T1000 (cell line): ENCODE data around the gene PRMT7.

Experiments
- DNase-seq: peaks from one replicate; lab custom pipeline; 2025; ENCODE audit warnings: mixed read lengths; lab: John Stamatoyannopoulos, UW

PRMT7 gene

DNA sequence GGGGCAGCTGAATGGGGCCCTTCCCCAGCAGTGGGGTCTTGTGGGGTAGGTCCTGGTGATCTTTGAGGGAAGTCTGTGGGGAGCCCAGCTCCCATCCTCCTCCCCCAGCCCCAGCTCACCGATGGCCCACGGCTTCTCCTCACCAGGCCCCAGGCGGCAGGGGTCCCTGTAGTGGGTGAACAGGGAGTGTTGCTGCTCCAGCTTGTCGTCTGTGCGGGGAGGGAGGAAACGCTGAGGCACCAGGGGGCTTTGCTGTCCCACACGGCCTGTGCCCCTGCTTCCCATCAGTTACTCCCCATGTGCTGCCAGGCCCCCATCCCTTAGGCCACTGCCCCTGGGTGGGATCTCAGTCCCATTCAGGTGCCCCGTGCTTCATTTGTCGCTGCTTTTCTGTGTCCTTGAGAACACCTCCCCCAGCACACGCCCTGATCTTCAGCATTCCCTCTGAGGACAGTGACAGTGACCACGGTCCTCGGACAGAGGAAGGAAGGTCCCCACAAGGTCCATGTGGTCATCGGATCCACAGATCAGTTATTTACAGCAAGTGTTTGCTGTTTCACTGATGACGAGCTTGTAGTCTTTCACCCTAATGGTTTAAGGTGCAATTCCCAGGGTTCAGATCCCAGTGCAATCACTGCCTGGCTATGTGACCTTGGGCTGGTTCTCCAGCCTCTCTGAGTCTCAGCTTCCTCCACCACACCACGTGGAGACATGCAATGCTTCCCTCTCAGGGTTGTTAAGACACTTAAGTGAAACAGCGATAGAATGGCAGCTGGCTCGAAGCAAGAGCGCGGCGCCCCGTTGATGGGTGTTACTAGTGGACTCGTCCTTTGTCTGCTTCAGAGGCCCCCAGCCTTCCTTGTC, 53.1 kb downstream of the PRMT7 start:
- no peak for DNase-seq

DNA sequence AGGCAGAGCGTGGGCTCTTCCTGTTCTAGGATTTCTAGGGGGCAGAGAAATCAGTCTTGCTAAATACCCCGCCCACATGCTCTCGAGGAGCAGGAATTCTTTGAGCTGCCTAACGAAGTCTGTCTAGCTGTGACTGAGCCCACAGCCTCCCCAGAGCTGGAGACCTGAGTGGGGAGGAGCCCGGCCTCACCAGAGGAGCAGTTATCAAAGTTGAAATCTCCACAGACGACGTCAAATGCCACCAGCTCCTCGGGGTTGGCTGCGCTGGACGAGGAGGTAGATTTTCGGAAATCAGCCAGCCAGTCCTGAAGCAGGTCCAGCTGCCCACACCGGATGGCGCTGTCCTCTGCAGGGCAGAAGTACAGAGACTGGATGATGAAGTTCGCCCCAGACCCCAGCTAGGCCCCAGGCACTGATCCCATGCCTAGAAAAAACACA, 53.8 kb downstream of the PRMT7 start:
- DNase-seq = no peak

DNA sequence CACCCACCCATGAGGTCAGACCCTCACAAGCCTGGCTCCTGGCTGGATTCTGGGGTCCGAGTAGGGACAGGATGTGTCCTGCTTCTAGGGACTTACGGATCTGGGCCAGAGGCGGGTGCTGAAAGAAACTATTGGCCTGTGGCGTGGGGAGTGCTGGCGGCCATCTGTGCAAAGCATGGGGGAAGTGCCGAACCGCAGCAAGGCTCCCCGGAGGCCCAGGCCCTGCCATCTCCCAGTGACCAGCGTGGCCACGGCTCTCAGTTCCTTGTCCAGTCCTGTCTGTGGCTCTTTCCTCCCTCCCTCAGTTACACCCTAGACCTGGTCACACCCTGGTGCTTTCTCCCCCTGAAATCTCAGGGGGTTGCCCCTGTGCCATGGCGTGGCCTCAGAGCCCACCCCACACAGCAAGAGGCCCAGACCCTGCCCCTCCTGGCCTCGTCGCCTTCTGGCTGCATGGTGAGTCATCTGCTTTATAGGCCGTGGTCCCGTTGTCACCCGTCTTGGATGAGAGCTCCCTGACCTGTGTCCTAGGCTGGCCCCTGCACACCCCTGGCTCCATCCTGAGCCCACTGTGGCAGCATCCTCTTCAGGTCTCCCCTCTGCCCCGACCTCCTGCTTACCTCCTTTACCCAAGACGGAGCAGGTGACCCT, 54.5 kb downstream of the PRMT7 start:
- no peak for DNase-seq

DNA sequence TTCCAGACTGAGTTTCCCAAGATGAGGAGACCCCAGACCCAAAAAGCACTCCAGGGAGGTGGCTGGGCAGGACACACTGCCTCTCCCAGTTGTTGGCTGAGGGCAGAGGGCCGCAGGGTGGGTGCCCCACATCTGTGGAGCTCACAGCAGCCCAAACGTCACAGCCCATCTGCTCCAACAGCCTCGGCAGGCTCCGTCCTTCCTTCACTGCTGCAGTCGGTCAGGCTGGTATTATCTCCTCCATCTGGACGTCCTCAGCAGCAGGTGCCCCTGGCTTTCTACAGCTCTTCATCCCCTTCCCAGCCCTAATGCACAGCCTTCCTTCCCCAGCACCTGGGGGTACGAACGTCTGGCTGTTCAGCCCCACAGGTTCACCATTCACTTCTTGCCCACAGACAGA, 55.2 kb downstream of the PRMT7 start:
- no peak for DNase-seq

DNA sequence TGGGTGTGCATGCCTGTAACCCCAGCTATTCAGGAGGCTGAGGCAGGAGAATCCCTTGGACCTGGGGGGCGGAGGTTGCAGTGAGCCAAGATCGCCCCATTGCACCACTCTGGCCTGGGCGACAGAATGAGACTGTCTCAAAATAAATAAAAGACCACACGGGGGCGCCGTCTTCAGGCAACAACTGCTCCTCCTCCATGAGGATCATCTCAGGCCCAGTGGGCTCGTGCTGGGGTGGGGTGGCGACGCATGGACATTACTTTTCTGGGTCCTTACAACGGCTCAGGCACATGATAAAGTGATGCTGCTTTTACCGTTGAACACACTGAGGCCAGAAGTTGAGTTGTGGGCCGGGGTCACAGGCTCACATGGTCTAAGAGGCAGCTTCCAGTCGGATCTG, 56.2 kb downstream of the PRMT7 start:
- DNase-seq = no peak

DNA sequence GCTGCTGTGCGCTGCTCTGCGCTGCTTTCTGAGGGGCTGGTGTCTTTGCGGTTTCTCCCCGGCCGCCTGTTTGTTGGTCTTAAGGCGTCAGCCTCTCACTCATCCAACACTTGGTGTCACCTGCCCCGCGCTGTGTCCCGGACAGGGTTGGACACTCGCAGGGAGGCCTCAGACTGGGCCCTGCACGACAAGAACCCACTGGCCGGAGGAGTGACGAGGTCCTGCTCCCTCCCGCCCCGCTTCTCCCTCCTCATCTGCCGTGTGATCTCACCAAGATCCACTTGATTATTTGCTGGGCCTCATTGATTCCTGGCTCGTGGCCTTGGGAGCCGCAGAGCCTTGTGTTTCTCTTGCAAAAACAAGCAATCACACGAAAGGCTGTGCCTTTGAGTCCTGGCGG, 56.6 kb downstream of the PRMT7 start:
- no peak for DNase-seq

DNA sequence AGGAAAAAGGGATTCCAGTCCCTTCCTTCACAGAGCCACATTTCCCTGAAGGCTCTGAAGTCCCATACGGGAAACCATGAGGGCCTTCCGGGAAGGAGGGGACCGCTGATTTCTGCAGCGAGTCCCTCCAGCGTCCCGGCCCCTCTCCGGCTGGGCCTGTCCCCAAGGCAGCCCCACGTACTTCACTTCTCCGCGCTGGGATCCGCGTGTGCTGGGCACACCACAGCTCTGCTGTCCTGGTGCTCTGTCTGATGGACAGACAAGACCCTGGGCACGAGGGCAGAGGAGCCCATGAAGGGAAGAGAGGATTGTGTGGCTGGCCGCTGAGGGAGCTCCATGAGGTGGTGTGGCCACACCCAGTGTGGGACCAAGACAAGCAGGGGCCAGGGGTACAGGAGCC, 57.1 kb downstream of the PRMT7 start:
- DNase-seq = no peak

DNA sequence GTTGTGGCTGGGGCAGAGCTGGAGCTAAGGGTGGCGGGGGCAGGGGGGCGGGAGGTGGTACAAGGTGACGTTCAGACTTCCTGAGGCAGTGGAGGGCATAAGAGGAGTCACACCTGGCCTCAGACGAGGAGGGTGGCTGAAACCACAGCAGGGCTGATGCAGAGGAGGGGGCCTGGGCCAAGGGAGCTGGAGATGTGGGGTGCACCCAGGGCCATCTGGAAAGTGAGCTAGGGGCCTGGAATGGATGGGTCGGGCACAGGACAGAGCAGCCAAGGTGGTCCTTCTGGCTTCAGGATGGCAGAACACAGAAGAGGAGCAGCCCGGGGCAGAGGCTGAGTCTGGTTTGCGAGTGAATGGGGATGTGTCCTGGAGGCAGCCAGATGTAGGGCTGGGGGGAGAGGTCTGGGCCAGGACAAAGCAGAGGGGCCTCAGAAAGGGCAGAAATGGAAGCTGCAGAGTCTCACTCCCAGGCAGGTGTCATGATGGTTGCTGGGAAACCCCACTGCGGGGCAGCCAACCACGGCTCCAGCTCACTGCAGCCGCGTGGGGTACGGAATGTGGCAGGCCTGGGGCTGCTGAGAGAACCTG, 57.6 kb downstream of the PRMT7 start:
- DNase-seq = no peak

DNA sequence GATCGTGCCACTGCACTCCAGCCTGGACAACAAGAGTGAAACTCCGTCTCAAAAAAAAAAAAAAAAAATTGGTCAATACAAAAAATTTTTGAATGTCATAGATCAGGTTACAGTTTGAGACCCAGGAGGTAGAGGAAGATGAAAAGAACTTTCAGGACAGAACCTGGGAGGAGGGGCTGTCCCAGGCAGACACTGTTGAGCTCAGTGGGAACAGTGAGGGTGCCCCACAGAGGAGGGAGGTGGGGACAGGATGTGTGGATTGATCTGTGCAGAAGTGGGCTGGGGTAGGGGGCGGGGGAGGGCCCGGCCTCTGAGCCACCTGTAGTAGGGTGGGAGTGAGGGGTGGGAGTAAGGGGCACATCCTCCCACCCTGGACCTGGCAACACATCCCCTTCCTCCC, 58.3 kb downstream of the PRMT7 start:
- no peak for DNase-seq

DNA sequence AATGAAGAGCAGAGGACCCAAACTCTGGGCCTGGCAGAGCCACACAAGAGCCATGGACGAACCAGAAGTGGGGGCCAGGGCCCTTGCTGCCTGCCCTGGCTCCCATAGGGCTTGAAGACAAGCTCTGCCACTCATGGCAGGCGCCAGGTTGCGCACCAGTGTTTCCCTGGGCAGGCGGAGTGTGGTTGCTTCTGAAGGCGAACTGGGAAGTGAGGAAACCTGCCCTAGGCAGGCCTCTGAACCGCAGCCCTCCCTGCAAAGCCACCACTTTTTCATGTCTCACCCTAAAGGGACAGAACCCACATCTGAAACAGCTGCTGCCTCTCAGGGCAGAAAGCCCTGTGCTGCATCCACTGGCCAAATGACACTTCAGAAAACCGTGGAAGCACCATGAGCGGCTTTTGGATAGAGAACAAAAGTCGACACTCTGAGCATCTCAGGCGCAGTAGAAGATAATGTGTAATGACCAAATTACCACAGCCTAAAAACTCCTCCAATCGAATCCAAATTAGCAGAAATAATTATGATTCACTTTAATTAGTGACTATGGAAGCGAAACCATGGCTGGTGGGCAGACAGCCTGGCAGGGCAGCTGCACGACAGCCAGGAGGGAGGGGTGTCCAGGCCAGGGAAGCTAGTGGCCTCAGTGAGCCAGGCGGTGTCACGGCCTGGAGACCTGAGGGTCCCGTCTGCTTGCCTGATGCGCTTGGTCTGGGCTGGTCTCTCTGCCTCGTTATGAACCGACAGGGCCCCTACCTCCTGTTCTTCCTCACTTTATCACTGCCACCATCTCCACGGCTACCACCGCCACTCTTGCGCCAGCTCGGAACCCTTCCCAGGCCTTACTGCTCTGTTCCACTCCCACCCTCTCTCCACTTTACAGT, 59.1 kb downstream of the PRMT7 start:
- no peak for DNase-seq

DNA sequence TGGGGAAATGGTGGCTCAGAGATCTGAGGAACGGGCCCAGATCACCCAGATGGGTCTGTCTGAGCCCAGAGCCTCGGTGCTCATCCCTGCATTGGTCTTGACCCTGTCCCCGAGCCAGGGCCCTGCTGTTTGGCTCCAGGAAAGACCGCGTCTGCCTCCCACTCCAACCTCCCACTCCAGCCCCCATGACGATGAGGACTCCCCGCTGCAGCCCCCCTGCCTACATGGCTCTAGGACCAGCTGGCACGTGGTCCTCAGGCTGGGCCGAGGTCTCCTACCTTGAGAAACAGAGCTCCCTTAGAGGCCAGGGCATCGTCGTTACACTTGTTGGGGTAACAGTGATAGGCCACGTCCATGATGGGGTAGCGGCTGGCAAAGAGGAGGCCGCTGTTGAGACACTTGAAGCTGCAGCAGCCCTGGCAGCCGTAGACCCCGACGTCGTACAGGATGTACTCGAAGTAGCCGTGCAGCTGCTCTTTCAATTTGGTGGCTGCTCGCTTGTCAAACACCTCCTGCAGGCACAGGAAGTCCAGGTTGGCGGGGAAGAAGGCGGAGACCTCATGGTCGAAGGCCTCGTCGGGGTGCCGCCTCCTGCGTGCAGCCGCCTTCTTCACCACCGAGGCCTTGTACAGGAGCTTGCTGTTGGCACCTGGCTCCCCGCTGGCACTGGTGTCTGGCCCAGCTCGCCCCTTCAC, 59.9 kb downstream of the PRMT7 start:
- no peak for DNase-seq

DNA sequence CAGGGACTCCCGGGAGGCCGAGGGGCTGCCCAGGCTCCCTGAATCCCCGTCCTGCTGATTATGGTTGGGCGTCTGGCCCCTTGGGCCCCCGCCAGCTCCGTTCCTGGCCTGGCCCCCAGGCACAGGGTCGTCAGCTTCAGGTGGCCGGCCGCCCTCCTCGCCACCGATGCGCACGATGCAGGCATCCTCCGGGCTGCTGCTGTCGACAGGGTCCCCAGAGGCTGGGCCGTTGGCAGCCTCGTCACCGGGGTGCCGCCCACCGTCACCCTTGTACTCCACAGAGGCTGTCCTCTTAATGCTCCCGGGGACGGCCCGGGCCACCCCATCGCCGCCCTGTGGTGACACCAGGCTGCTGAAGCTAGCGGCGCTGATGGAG, 60.4 kb downstream of the PRMT7 start:
- no peak for DNase-seq

DNA sequence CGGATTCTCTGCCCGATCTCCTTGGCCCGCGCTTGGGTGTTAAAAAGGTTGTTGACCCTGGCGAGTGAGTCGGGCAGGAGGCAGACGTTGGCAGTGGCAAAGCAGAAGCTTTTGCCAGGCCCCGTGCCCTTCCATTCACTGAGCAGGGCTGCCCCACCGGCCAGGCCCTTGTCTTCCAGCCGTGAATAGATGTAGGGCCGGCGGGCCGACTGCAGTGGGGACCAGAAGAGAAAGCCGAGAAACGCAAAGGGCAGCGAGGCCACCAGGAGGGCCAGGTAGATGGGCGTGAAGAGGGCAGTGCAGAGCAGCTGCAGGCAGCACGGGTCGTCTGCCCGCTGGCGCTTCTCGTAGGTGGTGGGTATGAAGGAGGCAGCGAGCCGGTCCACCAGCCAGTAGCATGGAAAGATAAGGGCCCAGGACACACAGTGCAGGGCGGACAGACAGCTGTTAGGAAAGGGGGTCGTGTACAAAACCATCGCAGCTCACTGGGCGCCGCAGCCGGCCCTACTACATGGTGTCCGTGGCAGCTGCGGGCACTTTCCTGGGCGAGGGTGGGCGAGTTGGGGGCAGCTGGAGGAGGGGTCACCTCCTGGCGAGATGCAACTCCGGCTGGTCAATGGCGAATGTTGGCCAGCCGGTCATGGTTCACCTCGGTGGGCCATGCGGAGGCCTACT, 61.0 kb downstream of the PRMT7 start:
- no peak for DNase-seq

DNA sequence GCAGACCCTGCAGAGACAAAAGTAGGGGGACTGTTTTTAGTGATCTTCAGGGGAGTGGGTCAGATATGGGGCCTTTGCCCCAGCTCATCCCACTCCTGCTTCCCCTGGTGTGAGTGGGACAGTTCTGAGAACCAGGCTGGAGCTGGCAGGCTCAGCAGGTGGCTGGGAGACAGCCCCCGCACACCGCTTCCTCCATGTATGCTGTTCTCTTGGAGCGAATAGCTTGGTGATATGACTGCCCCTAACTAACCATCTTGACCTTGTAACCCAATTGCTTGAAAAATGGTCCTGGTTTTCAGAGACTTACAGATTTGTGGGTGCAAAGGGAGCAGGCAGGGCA, 61.5 kb downstream of the PRMT7 start:
- no peak for DNase-seq

DNA sequence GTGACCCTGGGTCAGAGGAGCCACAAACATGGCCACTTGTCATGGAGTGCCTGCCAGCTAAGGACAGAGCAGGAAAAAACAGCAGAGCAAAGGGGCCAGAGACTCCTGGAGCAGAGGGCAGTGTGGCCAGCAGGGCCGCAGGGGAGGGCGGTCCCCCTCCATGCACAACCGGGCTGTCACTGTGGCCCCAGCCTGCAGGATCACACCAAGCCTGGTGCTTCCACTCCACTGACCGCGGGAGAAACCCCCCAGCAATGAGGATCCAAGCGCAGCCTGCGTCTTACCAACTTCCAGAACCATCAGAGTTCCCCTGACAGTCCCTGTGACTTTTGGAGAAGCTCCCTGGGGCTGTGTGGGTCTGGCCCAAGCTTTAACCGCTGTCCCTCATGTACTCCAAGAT, 62.0 kb downstream of the PRMT7 start:
- DNase-seq = no peak

DNA sequence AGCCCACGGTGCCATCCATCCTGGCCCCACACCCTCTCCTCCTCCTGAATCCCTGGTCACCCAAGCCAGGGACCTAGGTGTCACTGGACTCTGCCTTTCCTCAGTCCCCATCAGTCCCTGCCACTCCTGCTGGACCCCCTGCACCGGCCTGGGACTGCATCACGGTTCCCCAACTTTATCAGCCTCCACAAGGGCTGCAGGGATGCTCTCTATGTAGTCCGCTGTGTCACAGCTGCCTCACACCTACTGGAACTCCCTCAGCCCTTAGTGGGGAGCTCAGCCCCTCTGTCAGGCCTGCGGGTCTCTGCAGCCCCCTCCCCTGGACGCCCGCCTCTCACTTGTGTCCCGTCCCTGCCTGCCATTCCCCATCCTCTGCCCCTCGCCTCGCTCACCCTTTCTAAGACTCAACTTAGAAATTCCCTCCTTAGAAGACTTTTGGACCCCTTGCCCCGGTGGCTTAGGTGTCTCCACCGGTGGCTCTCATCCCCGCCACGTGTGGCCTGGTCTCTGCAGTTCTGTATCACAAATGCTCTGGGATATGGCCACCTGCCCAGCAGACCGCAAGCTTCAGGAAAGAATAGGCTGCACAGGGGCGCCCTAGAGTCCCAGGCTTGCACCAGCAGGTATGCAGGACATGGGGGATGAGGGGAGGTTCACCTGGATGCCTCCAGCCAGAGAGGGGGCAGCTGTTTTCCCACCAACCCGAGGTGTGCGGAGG, 62.9 kb downstream of the PRMT7 start:
- DNase-seq = no peak

DNA sequence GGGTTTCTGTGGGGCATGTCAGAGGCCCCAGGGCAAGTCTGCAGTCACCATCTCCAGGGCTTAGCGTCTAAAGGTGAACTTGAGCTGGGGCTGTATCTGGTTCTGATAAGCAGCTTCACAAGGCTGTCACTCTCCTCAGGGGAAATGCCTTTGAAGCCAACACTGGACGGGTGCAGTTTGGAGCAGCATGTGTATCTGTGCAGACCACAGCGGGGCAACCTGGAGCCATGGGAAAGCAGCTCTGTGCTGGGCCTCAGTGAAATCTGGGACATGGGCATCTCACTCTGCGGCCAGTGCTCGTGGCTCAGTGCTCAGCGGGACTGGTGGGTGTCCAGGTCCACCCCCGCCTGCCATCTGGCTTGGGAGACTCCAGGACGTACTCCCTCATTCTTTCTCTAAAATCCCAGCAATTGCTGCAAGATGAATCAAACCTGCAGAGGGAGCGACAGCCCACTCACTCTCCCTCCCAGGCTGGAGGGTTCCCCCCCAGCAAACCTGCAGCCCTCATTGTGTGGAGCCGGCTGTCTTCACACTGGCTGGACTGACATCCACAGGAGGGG, 63.5 kb downstream of the PRMT7 start:
- no peak for DNase-seq

DNA sequence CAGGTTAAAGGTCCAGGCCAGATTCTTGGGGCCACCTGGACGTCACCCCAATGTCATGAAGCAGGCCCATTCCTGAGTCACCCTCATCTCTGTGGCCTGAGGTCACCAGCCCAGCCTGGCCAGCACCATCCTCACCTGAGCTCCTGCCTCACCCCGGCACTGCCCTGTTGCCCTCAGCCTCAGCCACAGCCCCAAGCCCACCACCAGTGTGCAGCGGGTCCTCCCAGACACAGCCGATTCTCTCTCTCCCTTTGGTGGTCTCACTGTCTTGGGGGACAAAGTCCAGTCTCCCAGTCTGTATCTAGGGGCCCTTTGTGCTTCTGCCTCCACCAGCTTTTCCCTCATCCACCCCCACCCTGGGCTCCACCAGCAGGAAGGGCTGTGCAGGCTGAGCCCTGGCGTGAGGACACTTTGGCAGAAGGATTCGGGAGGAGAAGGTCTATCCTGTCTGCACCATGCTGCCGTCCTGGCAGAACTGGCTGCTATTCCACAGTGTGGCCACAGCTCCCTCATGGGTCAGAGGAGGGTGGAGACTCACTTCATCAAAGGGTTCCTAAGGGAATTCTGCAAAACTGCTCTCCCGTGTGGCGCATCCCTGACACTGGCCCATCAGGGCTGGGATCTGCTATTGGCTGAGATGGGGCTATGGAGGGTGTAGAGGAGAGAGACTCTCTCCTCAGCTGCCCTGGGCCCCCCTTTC, 64.3 kb downstream of the PRMT7 start:
- no peak for DNase-seq

DNA sequence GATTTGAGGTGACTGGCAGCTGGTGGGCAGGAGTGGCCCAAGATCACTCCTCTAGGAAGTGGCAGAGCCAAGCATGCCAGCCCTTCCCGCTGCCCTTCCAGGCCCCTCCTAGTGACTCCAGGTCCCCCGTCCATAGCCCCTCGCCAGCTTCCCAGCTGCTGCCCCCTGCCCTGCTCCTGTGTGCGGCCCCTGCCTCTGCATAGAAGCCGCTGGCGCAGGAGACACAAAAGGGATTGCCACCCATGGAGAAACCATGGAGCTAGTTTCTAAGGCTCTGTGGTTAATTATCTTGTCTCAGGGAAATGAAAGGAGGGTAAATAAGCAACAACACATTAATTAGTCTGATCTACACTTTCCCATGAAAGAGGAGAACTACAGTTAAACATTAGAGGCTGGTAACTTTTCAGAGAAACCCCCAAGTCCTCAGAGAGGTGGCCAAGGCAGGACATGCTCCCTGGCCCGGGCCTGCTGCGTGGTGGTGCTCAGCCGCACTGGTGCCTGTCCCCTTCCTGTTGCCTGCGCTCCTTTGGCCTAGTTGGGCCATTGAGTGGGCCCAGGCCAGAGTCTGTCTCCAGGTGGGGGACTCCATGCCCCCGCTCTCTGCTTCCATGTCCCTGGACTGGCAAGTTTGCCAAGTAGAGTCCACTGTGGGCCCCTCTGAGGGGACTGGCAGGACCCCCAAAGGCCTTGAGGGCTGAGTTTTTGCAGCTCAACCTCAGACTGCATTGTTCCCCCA, 65.2 kb downstream of the PRMT7 start:
- no peak for DNase-seq
